Endothelial cell of umbilical vein (primary cell): ENCODE data around the gene ADSS1.

Experiments used
- EZH2 ChIP-seq: IDR thresholded peaks from 2 replicates; pipeline ENCODE4 v1.6.1; 2012; ENCODE audit warnings: borderline replicate concordance, low read depth, mild to moderate bottlenecking, moderate library complexity, low read length, inconsistent platforms; ENCODE audit not compliant: severe bottlenecking
- FOS ChIP-seq: IDR thresholded peaks from 2 replicates; pipeline ENCODE4 v1.6.1; 2011; ENCODE audit warnings: mild to moderate bottlenecking, low read length, moderate library complexity, borderline replicate concordance; ENCODE audit not compliant: insufficient read depth
- POLR2A ChIP-seq: IDR thresholded peaks from 2 replicates; pipeline ENCODE4 v1.6.1; 2012; ENCODE audit warnings: low read depth, mild to moderate bottlenecking, control low read depth, low read length
- POLR2AphosphoS5 ChIP-seq: IDR thresholded peaks from 2 replicates; pipeline ENCODE4 v1.6.1; 2012; ENCODE audit warnings: low read depth, mild to moderate bottlenecking, control low read depth, low read length, moderate library complexity; ENCODE audit not compliant: insufficient read depth
- TF ChIP-seq, protein P1 (sequence below), 2 donors: IDR thresholded peaks; 1 replicate in 1 of 2; 2 replicates in 1 of 2; pipeline ENCODE4 v1.5.1; 2011; ENCODE audit warnings: low read length in 2 of 2, mild to moderate bottlenecking in 2 of 2, moderate library complexity in 2 of 2, control low read depth in 1 of 2, inconsistent platforms in 1 of 2, low read depth in 1 of 2; ENCODE audit not compliant: insufficient read depth in 1 of 2; ENCODE audit errors: extremely low read depth in 1 of 2

- TF ChIP-seq POLR2A (no peak), EZH2 (no peak), POLR2AphosphoS5 (no peak), FOS (no peak)
- TF ChIP-seq, protein P1, sequence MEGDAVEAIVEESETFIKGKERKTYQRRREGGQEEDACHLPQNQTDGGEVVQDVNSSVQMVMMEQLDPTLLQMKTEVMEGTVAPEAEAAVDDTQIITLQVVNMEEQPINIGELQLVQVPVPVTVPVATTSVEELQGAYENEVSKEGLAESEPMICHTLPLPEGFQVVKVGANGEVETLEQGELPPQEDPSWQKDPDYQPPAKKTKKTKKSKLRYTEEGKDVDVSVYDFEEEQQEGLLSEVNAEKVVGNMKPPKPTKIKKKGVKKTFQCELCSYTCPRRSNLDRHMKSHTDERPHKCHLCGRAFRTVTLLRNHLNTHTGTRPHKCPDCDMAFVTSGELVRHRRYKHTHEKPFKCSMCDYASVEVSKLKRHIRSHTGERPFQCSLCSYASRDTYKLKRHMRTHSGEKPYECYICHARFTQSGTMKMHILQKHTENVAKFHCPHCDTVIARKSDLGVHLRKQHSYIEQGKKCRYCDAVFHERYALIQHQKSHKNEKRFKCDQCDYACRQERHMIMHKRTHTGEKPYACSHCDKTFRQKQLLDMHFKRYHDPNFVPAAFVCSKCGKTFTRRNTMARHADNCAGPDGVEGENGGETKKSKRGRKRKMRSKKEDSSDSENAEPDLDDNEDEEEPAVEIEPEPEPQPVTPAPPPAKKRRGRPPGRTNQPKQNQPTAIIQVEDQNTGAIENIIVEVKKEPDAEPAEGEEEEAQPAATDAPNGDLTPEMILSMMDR (IDR thresholded peaks at IDR 0.05; ENCODE audit: extremely low read depth in 1 of 2, insufficient read depth in 1 of 2, low read depth in 1 of 2, low read length in 2 of 2), result no peak
Measured at GRCh38 chr14:104734601-104734990, 10.6 kb downstream of the ADSS1 start.
